GM12878 (cell line): ENCODE data around the gene DDX31. TPM values are rescaled to one million over a fixed set of nuclear protein-coding genes. Genes with fewer than 3 reads are reported as not detected.

Source experiments
- ATAC-seq: fragments of 200-7000 bp; cut with Tn5 transposase; 3 replicates; pipeline ENCODE4 v1.9.1; 2020; ENCODE audit warnings: mild to moderate bottlenecking, moderate library complexity
- BruUV-seq: library from RNA; stranded (reverse); fragments of 400-500 nt; replicated peaks from 2 replicates; lab custom pipeline; 2021; lab: Mats Ljungman, UMichigan
- CTCF ChIA-PET: fragments of 300-600 bp; sonication (Branson Sonifier 250); formaldehyde crosslinking; extraction: SDS; loops from one replicate; lab custom pipeline; 2021; ENCODE audit warnings: inconsistent platforms; lab: Yijun Ruan, JAX
- POLR2A ChIA-PET: fragments of 350-600 bp; formaldehyde crosslinking; extraction: SDS; loops from one replicate; lab custom pipeline; 2021; ENCODE audit warnings: inconsistent platforms; lab: Charles Lee
- RAD21 ChIA-PET: fragments of 300-600 bp; sonication (Branson Sonifier 250); formaldehyde crosslinking; loops from one replicate; lab custom pipeline; 2023; ENCODE audit warnings: antibody characterized with exemption; ENCODE audit not compliant: unreplicated experiment; lab: Charles Lee
- SMC1A ChIA-PET: fragments of 300-600 bp; sonication (Branson Sonifier 250); formaldehyde crosslinking; loops from one replicate; lab custom pipeline; 2023; ENCODE audit not compliant: unreplicated experiment, uncharacterized antibody; lab: Charles Lee
- DNase-seq: peaks from one replicate; pipeline ENCODE4 v3.0.0-alpha.2; 2011; ENCODE audit warnings: low read depth, low spot score
- FAIRE-seq: peaks from 3 replicates; lab custom pipeline; 2011; peaks lifted over from hg19 to GRCh38; lab: Jason Lieb, UNC
- H2AFZ ChIP-seq: 2 replicates; pipeline ENCODE4 v1.6.0; 2011; ENCODE audit warnings: low read depth, low read length, control low read depth; ENCODE audit not compliant: control insufficient read depth
- H3K27ac ChIP-seq: 2 replicates; pipeline ENCODE4 v1.5.1; 2011; ENCODE audit warnings: control low read depth; ENCODE audit not compliant: control insufficient read depth, insufficient read depth
- H3K27me3 ChIP-seq, 2 experiments: replicated peaks in 1 of 2; 2 replicates each; pipeline versions ENCODE4 v1.6.0 to v1.6.1; 2011; ENCODE audit warnings: low read length in 1 of 2; ENCODE audit not compliant: control insufficient read depth in 2 of 2, insufficient read depth in 2 of 2
- H3K36me3 ChIP-seq, 2 experiments: 2 replicates each; pipeline ENCODE4 v1.5.1; 2011; ENCODE audit warnings: low read length in 1 of 2; ENCODE audit not compliant: control insufficient read depth in 2 of 2, insufficient read depth in 2 of 2
- H3K4me1 ChIP-seq: 2 replicates; pipeline ENCODE4 v1.6.1; 2011; ENCODE audit warnings: mild to moderate bottlenecking, low read length, moderate library complexity, mixed read lengths; ENCODE audit not compliant: control insufficient read depth, insufficient read depth
- H3K4me2 ChIP-seq: 2 replicates; pipeline ENCODE4 v1.6.0; 2011; ENCODE audit warnings: control low read depth; ENCODE audit not compliant: control insufficient read depth, insufficient read depth
- H3K4me3 ChIP-seq: fragments of 200-600 bp; sonication (generic); 2 replicates; pipeline ENCODE4 v1.5.1; 2016
- H3K79me2 ChIP-seq: 2 replicates; pipeline ENCODE4 v1.6.0; 2011; ENCODE audit warnings: low read length; ENCODE audit not compliant: control insufficient read depth, insufficient read depth
- H3K9ac ChIP-seq: 2 replicates; pipeline ENCODE4 v1.8.0; 2011; ENCODE audit warnings: low read length, control low read depth, mixed read lengths; ENCODE audit not compliant: control insufficient read depth, insufficient read depth
- H3K9me3 ChIP-seq: replicated peaks from 3 replicates; pipeline ENCODE4 v1.5.1; 2011; ENCODE audit warnings: mild to moderate bottlenecking, low read length; ENCODE audit not compliant: control insufficient read depth, insufficient read depth
- H4K20me1 ChIP-seq: 2 replicates; pipeline ENCODE4 v1.6.0; 2011; ENCODE audit not compliant: control insufficient read depth, insufficient read depth
- ESRRA ChIP-seq: IDR thresholded peaks from 2 replicates; pipeline ENCODE4 v1.6.1; 2012; ENCODE audit warnings: mild to moderate bottlenecking, low read length, improper control_type of control experiment
- MTA3 ChIP-seq: IDR thresholded peaks from 2 replicates; pipeline ENCODE4 v1.6.1; 2012; ENCODE audit warnings: low read length, inconsistent platforms, borderline replicate concordance
- NRF1 ChIP-seq: conservative IDR thresholded peaks from 2 replicates; pipeline ENCODE4 v1.6.1; 2011; ENCODE audit warnings: mild to moderate bottlenecking, low read depth, low read length, improper control_type of control experiment
- RB1 ChIP-seq: fragments of 450-650 bp; formaldehyde crosslinking; IDR thresholded peaks from 2 replicates; pipeline ENCODE4 v1.6.1; 2017; ENCODE audit warnings: mild to moderate bottlenecking, borderline replicate concordance
- RCOR1 ChIP-seq: conservative IDR thresholded peaks from 2 replicates; pipeline ENCODE4 v1.6.1; 2012; ENCODE audit warnings: low read depth, low read length, improper control_type of control experiment
- SMARCA5 ChIP-seq: fragments of 450-650 bp; IDR thresholded peaks from 2 replicates; pipeline ENCODE4 v1.6.1; 2017; ENCODE audit warnings: mild to moderate bottlenecking
- ZNF622 ChIP-seq: fragments of 450-650 bp; IDR thresholded peaks from 2 replicates; pipeline ENCODE4 v1.6.1; 2017; ENCODE audit warnings: mild to moderate bottlenecking, inconsistent platforms
- WGBS: methylation state at CpG from one replicate; pipeline ENCODE4 v1.1.6; 2016; ENCODE audit warnings: low lambda C conversion rate; ENCODE audit not compliant: insufficient replicate concordance, insufficient coverage; ENCODE audit errors: missing lambda C conversion rate; 5-methylcytosine and 5-hydroxymethylcytosine counted together
- in situ Hi-C: fragments of 300-500 bp; cut with MboI; formaldehyde crosslinking; loops from 9 replicates; pipeline ENCODE4 v1.14.3; 2018; ENCODE audit warnings: mixed read lengths
- intact Hi-C: fragments of 100-400 bp; cut with micrococcal nuclease; formaldehyde crosslinking; loops from one replicate; pipeline ENCODE4 v1.14.2; 2022; ENCODE audit not compliant: unreplicated experiment
- polyA plus RNA-seq, 11 experiments: library from polyadenylated mRNA; depleted of rRNA in 4 of 11; unstranded in 6 of 11; stranded (reverse) in 5 of 11; fragments of >200 nt; fragmentation: Nextera tagmentation in 4 of 11; fragmentation: Illumina TruSeq in 1 of 11; extraction: Ambion mirVana in 4 of 11; extraction: Trizol in 1 of 11; gene quantifications; 1 replicate in 1 of 11; 2 replicates in 10 of 11; pipeline versions ENCODE4 v1.2.1 to v1.2.3, GENCODE V29; 2011 to 2016; ENCODE audit warnings: inconsistent platforms in 2 of 11, missing spikeins in 2 of 11, low read depth in 1 of 11
- total RNA-seq, 4 experiments: library from RNA; depleted of rRNA in 3 of 4; stranded (reverse); fragments of >200 nt in 3 of 4; fragmentation: Illumina TruSeq in 1 of 4; extraction: Trizol in 1 of 4; gene quantifications; 2 replicates each; pipeline versions ENCODE4 v1.2.1 to v1.2.3, GENCODE V29; 2013 to 2021
- TF ChIP-seq, protein P1 (sequence below): fragments of 450-650 bp; IDR thresholded peaks from 2 replicates; pipeline ENCODE4 v1.6.1; 2017; ENCODE audit warnings: low read depth, mild to moderate bottlenecking, moderate library complexity

Gene DDX31
- total and polyA plus RNA-seq, 10 of the 15 experiments (the other 5 are each of a cell fraction or from before 2014, with no cell fraction given) = 12.1 to 30.8 (median 20.8) TPM

DNA sequence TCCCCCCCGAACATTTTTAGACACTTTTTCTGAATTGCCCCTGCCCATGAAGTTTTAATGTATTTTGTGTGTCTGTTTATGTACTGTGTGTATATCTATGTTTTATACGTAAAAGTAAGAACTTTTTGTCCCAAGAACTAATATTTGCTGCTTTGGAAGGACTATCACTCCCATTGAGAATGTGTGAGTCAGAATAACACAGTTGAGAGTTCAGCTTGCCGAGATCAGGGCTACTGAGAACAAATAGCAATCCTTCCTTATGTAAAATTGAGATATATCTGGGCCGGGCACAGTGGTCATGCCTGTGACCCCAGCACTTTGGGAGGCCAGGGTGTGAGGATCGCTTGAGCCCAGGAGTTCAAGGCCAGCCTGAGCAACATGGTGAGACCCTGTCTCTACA, 11.8 kb upstream of the DDX31 start (continued):
- TF ChIP-seq ESRRA (no peak), RCOR1 (no peak)
- TF ChIP-seq, protein P1, sequence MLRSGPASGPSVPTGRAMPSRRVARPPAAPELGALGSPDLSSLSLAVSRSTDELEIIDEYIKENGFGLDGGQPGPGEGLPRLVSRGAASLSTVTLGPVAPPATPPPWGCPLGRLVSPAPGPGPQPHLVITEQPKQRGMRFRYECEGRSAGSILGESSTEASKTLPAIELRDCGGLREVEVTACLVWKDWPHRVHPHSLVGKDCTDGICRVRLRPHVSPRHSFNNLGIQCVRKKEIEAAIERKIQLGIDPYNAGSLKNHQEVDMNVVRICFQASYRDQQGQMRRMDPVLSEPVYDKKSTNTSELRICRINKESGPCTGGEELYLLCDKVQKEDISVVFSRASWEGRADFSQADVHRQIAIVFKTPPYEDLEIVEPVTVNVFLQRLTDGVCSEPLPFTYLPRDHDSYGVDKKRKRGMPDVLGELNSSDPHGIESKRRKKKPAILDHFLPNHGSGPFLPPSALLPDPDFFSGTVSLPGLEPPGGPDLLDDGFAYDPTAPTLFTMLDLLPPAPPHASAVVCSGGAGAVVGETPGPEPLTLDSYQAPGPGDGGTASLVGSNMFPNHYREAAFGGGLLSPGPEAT = no peak
- TF ChIP-seq, all 136 proteins: peak for 0

DNA sequence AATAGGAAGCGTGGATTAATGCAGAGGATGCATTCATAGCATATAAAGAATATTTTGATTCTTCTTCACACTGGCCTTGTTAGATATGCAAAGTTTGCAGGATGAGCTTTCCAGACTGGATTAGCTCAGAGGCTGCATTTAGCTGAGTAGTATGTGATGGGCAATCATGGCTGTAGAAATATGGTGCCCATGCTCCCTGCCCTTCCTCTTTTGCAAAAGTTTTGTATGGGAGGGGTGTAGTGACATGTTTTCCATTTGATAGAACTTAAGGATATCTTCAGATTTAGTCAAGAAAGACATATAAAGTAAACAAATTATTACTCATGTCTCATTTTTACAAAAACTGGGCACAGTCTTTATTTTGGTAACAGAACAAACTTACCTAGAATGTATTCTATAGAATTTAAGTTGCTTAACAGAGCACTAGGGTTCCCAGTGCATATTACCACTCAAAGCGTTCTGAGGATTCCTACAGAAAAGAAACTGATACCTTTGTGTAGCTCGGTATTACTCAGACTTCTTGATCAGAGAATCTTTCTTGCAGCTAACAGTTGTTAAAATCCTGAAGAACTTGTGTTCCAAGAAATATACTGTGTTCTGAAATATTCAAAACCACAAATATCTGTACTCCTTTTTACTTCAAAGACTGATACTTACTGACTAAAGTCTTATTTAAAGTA, 10.3 kb upstream of the DDX31 start:
- BruUV-seq = no TSS peak
- intact Hi-C loops (loop anchor here (10.0 kb wide), 1 partner anchor 225 kb away; no protein-coding TSS in a partner anchor), in situ Hi-C loops (no loop called here)
- Histone ChIP-seq H3K79me2 (peaks cover 54% of the 10 kb centered on the region), H3K4me2 (peak overlapping the region; percentile 55; the same call in 1 of the 2 replicates), H3K9me3 (no peaks in the 10 kb centered on the region), H2AFZ (no peak overlapping the region), H4K20me1 (no peaks in the 10 kb centered on the region), H3K27ac (peak overlapping the region; percentile 25; the same call in 1 of the 2 replicates), H3K27me3 (no peaks in the 10 kb centered on the region), H3K4me3 (0 out of 2 replicates have a peak overlapping the region, but pooled peaks have one; percentile 4), H3K9ac (no peak overlapping the region), H3K36me3 (peaks cover 19 to 28% of the 10 kb centered on the region in 2 experiments), H3K4me1 (peaks cover 10% of the 10 kb centered on the region)
- ATAC-seq = peak; percentile 73
- POLR2A ChIA-PET = interaction anchor here (1.4 kb wide), 1 partner anchor 8 kb away, joined by 4 read pairs; no protein-coding TSS in a partner anchor
- SMC1A ChIA-PET = interaction anchor here (1.3 kb wide), 1 partner anchor 10 kb away, joined by 3 read pairs; the partner anchor contains the start of gene DDX31
- TF ChIP-seq SMARCA5 (no peak), ZNF622 (no peak), NRF1 (no peak), MTA3 (no peak), RB1 (no peak)
- TF ChIP-seq, protein P1 = no peak
- CTCF ChIA-PET = interaction anchor here (0.5 to 1.5 kb wide), 4 partner anchors 11 to 268 kb away, joined by 3 to 5 read pairs (median 3); no protein-coding TSS in a partner anchor
- RAD21 ChIA-PET = no interaction called here
- 20% methylated on average over 3 of the region's 3 CpGs for WGBS
- no peak for DNase-seq
- peak; percentile 7 for FAIRE-seq
